GM18499 (cell line): ENCODE results near the gene SLC35F1.

ENCODE experiments used
- ATAC-seq: cut with Tn5 transposase; IDR thresholded peaks from one replicate; pipeline ENCODE4 v1.9.1; 2021; ENCODE audit warnings: moderate number of reproducible peaks; ENCODE audit not compliant: insufficient read depth, unreplicated experiment

Gene SLC35F1

GRCh38 chr6:118101220-118101619 is 194.2 kb downstream of the SLC35F1 start:
- no peak for ATAC-seq

DNA sequence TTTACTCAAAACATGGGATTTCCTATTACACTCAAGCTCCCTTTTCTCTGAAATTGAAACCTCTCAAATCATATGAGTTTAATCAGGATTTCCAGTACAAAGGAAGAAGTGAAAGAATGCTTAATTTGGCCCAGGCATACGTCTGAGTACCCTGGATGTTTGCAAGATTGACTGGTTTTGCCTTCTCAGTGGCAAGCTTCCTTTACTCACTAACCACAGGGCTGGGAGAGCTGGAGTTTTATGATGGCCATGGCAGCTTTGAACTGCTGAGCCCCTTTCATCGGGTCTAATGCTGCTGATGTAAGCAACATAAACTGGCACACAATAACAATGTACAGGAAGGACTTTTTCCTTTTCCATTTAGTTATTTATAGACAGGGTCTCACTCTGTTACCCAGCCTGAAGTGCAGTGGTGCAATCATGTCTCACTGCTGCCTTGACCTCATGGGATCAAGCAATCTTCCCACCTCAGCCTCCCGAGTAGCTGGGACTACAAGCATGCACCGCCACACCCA is 194.8 kb downstream of the SLC35F1 start:
- ATAC-seq: no peak

DNA sequence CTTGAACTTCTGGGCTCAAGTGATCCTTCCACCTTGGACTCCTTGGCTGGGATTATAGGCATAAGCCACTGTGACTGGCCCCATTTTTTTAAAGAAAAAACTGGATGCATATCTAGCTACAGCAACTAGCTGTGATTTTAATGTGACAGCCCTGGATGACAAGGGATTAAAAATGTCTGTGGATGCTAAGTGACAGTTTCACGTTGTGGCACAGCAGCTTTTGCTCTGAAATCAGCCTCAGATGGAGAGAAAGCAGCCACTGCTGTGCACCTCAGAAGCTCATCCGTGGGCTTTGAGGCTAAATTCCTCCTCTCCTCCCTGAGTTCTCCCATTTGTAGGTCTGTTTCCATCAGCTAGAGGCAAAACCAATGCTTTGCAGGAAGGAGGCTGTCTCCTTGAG is 195.3 kb downstream of the SLC35F1 start:
- ATAC-seq: no peak

DNA sequence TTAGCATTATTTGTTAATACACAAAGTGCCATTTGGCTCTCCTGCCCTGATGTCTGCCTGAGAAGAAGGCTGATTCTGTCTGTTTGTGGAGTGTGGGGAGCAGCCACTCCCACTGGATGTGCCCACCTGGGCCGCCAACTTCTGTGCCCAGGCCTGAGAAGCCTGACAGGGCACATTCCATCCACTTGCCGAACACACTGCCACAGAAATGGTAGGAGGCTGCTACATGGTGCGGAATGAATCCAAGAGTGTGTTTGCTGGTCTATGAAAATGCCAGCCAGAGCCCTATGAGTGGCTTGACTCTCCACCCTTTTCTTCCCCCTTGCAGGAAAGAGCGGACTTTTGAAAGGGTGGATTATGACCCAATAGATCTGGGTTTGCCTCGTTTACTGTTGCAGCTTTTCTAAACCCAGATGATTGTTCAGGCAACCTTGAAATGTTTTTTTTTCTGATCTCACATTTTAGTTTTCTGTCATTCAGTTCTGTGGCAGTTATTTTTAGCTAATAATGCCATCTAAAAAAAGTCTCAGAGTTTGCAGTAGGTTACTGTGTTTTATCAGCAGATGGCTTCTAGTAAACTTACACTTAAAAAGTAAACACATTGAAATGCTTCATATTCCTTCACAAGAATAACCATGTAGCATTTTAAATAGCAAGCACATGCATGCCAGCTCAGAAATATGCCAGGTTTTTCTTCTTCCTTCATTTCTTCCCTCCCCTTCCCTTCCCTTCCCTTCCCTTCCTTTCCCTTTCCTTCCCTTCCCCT is 196.5 kb downstream of the SLC35F1 start:
- ATAC-seq: no peak

DNA sequence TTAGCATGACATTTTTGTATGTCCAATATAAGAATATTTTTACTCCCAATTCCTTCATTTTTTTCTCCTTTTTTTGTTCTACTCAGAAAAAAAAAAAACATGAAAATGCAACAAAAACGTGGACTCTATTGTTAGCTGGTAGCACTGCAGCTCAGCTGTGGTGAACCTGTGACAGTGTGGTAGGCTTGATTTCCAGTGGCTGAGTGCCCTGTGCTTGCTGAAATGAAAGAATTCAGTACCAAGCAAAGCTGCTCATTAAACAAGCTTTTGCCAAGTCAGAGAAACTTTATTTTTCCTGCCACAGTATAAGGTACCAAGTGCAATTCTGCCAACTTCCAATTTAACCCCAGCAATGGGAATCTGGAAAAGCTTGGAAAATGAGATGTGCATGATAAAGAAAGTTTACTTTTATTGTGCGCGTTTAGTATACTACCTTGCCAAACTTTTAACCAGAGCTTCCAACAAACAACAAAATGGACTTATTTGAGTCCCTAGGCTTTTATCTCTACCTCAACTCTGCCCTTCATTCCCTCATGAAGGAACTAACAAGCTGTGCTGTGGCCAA is 215.2 kb downstream of the SLC35F1 start:
- no peak for ATAC-seq

- no peak for ATAC-seq
Observed at GRCh38 chr6:118122801-118123200, 215.7 kb downstream of the SLC35F1 start.

GRCh38 chr6:118123503-118124037 is 216.5 kb downstream of the SLC35F1 start:
- no peak for ATAC-seq

GRCh38 chr6:118124851-118125250 is 217.8 kb downstream of the SLC35F1 start:
- no peak for ATAC-seq

DNA sequence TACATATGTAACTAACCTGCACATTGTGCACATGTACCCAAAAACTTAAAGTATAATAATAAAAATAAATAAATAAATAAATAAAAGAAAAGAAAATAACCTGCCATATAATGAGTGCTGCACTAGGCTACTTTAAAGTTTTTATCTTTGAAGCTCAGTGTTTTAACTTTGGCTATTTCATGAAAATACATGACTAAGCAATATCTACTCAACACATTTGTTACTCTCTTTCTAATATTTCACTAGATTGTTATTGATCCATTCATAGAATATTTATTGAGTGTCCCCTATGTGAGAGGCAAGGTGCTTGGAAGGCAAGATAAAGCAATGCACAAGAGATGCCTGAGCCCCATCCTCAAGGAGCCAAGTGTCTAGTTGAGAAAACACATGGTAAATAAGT is 221.7 kb downstream of the SLC35F1 start:
- ATAC-seq: no peak

DNA sequence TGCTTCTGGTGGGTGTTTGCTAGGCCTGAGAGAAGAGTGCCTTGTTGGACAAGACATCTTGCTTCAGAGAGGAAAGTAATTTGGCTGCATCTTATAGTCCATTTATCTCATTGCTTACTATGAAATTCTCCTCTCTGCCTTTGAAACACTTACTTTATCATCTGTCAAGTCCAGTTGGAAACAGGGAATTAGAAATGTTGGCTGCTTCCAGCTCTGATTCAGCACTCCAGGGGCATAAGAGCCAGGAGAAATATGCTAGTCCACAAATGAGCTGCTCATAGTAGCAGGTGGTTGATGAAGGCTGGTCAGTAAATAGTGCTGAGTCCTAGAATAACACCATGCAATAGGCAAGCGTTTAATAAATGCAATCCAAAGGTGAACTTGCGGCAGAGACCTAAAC is 227.1 kb downstream of the SLC35F1 start:
- no peak for ATAC-seq

- no peak for ATAC-seq
Observed at GRCh38 chr6:118134736-118135135, 227.7 kb downstream of the SLC35F1 start.

DNA sequence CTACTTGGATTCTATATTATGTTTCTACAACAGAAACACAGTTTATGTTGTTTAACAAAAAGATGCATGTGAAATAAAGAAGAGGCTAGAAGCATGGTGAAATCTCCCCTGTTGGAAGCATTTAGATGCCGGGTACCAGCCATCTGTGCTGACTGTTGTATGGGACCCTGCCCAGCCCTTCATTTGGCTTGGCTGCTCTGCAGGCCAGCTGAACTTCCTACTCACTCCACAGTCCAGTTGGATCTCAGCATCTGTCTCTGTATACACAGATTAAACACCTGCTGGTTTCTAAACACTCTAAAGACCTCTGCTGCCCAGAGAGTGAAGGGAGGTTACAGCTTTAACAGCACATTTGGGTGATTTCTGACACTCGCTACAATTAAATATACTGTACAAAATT is 228.3 kb downstream of the SLC35F1 start:
- ATAC-seq: no peak

- no peak for ATAC-seq
Observed at GRCh38 chr6:118141211-118141610, 234.1 kb downstream of the SLC35F1 start.

GRCh38 chr6:118146584-118146983 is 239.5 kb downstream of the SLC35F1 start:
- no peak for ATAC-seq

DNA sequence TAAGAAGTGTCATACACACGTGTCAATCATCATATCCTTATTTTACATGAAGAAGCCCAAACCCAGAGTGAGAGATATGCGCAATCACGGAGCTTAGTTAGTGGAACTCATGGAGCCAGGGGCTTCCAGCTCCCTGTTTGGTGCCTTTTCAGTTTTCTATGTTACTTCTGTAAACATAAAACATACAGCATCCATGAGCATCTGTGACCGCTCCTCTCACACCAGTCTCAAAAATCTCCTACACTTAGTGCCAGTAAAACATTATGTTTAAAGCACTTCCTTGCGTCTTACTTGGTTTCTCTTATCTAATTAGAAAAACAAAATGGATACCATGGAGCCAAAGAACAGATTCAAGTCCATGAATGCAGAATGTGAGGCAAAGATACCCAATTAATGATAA is 240.4 kb downstream of the SLC35F1 start:
- no peak for ATAC-seq

- ATAC-seq: no peak
Observed at GRCh38 chr6:118148561-118148960, 241.5 kb downstream of the SLC35F1 start.

GRCh38 chr6:118152524-118152923 is 245.5 kb downstream of the SLC35F1 start:
- ATAC-seq: no peak

DNA sequence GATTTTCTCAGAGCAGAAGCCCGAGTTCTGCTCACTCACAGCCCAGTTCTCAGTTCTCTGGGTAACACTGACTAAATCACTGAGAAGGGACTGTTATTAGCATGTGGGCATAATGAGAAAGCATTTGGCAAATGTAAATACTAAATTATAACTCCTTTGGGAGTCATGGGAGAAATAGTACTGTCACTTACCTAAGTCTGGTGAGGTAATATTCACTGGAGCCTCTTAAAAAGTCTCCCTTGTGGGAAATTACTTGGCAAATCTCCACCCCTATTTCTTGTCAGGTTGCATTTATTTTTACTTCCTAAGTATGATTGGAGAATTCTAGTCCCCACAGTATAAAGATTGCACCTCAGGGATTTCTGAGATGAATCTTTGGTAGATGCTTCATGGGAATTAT is 254.3 kb downstream of the SLC35F1 start:
- ATAC-seq: no peak

DNA sequence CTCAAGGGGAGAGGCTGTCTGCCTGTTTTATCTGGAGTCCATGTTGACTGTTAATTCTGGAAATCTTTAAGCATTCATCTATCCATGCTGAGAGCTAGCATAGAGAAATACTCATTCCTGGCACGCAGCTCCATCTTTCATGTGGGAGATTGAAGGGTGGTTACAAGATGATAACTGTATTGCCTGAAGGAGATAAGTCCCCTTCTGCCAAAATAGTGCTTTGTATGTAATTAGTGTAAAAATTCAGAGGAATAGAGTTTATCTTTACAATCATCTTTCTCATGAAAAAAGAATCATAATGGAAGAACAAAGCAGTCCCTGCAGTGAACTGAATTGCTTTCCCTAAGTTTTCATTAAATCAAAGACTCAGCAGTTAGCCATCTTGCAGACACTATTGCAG is 256.5 kb downstream of the SLC35F1 start:
- no peak for ATAC-seq

GRCh38 chr6:118165500-118165899 is 258.4 kb downstream of the SLC35F1 start:
- no peak for ATAC-seq

- no peak for ATAC-seq
Observed at GRCh38 chr6:118168421-118168820, 261.4 kb downstream of the SLC35F1 start.

DNA sequence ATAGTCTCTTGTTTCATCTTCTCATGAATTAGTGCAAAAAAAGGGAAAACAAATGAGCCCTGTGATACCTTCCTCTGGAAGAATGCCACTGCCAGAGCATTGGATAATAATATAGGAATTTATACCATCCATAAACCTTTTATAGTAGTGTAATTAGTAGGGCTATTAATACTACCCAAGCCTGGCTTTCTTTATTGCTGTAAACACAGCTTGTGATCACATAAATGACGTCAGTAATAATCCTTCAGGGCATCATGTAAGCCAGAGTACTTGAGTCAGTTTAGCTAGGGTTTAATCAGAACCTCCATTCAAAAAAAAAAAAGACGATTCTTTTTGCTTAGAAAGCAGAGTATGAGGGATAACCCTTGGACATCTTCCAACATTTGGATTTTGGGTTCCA is 264.8 kb downstream of the SLC35F1 start:
- no peak for ATAC-seq
